Measurements from ENCODE around the gene PSMB8. TPM values are rescaled to one million over a fixed set of nuclear protein-coding genes. Genes with fewer than 3 reads are reported as not detected.
"Not testable (repeated sequence)": the region's sequence is repeated elsewhere in the genome, so short reads cannot be mapped to it uniquely, and the experiment has no call there.

The PSMB8 gene
- total RNA-seq, 2 experiments from 2014 or later: 370 to 371 TPM

DNA sequence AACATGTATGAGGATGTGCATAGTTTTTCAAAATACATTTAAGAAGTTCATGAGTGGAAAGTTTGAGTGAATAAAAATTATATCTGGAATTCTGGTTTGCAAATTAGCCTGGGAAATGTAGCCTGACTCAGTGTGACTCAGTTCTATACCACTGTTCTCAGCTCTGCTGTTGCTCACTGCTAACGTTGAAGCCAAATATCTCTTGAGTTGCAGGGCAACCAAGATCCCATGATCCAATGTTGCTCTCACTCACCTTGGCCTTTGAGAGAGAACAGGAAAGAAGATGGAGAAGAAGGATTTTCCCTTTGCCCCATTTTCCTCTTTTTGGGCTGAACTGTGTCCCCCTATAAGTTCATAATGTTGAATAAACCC, 39.0 kb upstream of the PSMB8 start:
- TF ChIP-seq, protein P1, sequence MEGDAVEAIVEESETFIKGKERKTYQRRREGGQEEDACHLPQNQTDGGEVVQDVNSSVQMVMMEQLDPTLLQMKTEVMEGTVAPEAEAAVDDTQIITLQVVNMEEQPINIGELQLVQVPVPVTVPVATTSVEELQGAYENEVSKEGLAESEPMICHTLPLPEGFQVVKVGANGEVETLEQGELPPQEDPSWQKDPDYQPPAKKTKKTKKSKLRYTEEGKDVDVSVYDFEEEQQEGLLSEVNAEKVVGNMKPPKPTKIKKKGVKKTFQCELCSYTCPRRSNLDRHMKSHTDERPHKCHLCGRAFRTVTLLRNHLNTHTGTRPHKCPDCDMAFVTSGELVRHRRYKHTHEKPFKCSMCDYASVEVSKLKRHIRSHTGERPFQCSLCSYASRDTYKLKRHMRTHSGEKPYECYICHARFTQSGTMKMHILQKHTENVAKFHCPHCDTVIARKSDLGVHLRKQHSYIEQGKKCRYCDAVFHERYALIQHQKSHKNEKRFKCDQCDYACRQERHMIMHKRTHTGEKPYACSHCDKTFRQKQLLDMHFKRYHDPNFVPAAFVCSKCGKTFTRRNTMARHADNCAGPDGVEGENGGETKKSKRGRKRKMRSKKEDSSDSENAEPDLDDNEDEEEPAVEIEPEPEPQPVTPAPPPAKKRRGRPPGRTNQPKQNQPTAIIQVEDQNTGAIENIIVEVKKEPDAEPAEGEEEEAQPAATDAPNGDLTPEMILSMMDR (IDR thresholded peaks at IDR 0.05): no peak
- ChIA-PET CTCF (interaction anchor here (0.6 to 7.0 kb wide), 8 partner anchors 14 to 215 kb away, joined by 3 to 50 read pairs (median 4); partner anchors contain the start of gene TAP2), POLR2A (interaction anchor here (0.9 to 1.0 kb wide), 3 partner anchors 44 to 89 kb away, joined by 4 to 5 read pairs (median 4); partner anchors contain the start of gene TAP2)
- Mint-ChIP-seq H3K4me1 (ENCODE audit: low read depth) (peaks cover 6% of the 10 kb centered on the region), H3K9me3 (no peaks in the 10 kb centered on the region), H3K27ac (no peak overlapping the region), H3K36me3 (ENCODE audit: low read depth) (no peaks in the 10 kb centered on the region), H3K4me3 (no peak overlapping the region), H3K27me3 (no peaks in the 10 kb centered on the region)
- intact Hi-C loops (cut with micrococcal nuclease): no loop called here
- DNase-seq (no peak), ATAC-seq (no peak)

DNA sequence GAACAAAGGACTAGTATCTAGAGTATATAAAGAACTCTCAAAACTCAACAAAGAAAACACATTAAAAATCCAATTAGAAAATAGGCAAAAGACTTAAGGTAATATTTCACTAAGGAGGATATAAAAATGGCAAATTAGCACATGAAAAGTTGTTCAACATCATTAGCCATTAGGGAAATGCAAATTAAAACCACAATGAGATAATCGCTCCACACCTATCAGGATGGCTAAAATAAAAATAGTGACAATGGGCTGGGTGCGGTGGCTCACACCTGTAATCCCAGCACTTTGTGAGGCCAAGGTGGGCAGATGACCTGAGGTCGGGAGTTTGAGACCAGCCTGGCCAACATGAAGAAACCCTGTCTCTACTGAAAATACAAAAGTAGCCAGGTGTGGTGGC, 37.1 kb upstream of the PSMB8 start:
- H3K4me1 Mint-ChIP-seq (ENCODE audit: low read depth); H3K9me3 Mint-ChIP-seq; H3K4me3 Mint-ChIP-seq; H3K27me3 Mint-ChIP-seq; H3K36me3 Mint-ChIP-seq (ENCODE audit: low read depth); DNase-seq; H3K27ac Mint-ChIP-seq; intact Hi-C loops (cut with micrococcal nuclease); ATAC-seq: not testable (repeated sequence)
- CTCF ChIA-PET: interaction anchor here (0.8 to 7.0 kb wide), 7 partner anchors 10 to 467 kb away, joined by 3 to 50 read pairs (median 8); partner anchors contain the start of gene TAP2
- POLR2A ChIA-PET: interaction anchor here (0.7 to 0.9 kb wide), 2 partner anchors 86 to 159 kb away, joined by 3 read pairs; no protein-coding TSS in a partner anchor

DNA sequence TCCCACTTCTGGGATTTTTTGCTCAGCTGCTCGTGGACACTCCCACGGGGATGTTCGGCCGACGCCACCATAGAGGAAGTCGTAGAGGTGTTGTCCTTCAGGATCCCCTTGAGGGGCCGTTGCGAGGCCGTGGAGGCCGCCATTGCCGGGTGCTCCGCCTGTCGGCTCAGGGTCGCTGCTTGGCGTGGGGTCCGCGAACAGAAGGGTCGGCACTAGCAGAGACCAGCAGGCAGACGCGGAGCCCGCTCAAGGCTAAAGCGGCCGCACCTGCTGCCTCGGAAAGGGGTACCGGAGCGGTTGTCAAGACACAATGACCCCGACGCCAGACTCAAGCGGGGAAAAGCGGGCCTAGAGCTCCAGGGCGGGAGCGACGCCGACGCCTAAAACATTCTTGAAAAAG, 35.8 kb upstream of the PSMB8 start:
- DNase-seq (no peak), ATAC-seq (no peak)
- CTCF ChIA-PET: interaction anchor here (0.8 to 7.0 kb wide), 7 partner anchors 9 to 466 kb away, joined by 3 to 50 read pairs (median 8); partner anchors contain the start of gene TAP2
- Mint-ChIP-seq H3K27ac (no peak overlapping the region), H3K4me3 (no peak overlapping the region), H3K4me1 (ENCODE audit: low read depth) (peaks cover 6% of the 10 kb centered on the region), H3K36me3 (ENCODE audit: low read depth) (no peaks in the 10 kb centered on the region), H3K9me3 (no peaks in the 10 kb centered on the region), H3K27me3 (no peaks in the 10 kb centered on the region)
- TF ChIP-seq, protein P1 (IDR thresholded peaks at IDR 0.05): no peak
- POLR2A ChIA-PET: interaction anchor here (0.6 kb wide), 1 partner anchor 18 kb away, joined by 3 read pairs; no protein-coding TSS in a partner anchor
- intact Hi-C loops (cut with micrococcal nuclease): no loop called here

DNA sequence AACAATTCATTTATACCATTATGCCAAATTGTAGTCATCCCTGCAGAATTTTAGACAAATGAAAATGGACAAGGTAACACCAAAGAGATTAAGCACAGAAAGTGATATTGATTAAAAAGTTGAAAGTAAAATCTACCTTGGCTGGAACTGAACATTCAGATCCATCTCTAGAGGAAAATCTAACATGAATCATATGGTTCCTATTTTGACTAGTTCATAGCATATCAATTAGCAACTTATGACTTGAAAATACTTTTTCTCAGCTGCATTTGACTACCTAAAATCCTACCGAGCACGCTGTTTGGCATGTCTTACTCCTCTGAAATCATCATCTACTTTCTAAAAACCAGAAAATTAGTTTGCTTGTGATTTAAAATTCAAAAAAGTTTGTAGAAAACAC, 32.8 kb upstream of the PSMB8 start:
- H3K9me3 Mint-ChIP-seq: no peaks in the 10 kb centered on the region
- POLR2A ChIA-PET: interaction anchor here (0.6 to 0.9 kb wide), 2 partner anchors 22 to 105 kb away, joined by 3 read pairs; no protein-coding TSS in a partner anchor
- ATAC-seq: no peak

DNA sequence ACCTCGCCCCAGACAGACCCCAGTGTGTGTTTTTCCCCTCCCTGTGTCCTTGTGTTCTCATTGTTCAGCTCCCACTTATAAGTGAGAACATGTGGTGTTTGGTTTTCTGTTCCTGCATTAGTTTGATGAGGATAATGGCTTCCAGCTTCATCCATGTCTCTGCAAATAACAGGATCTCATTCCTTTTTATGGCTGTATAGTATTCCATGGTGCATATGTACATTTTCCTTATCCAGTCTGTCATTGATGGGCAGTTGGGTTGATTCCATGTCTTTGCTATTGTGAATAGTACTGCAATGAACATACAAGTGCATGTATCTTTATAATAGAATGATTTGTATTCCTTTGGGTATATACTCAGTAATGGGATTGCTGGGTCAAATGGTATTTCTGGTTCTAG, 30.1 kb upstream of the PSMB8 start:
- H3K27me3 Mint-ChIP-seq; ATAC-seq; H3K27ac Mint-ChIP-seq; H3K9me3 Mint-ChIP-seq; intact Hi-C loops (cut with micrococcal nuclease); DNase-seq; H3K4me1 Mint-ChIP-seq (ENCODE audit: low read depth); POLR2A ChIA-PET; H3K36me3 Mint-ChIP-seq (ENCODE audit: low read depth); H3K4me3 Mint-ChIP-seq: not testable (repeated sequence)
- CTCF ChIA-PET: interaction anchor here (2.0 to 2.4 kb wide), 2 partner anchors 35 to 111 kb away, joined by 16 to 21 read pairs; partner anchors contain the start of gene TAP2

More for the DNA sequence above, 32.8 kb upstream of the PSMB8 start:
- Mint-ChIP-seq H3K27me3 (peaks cover 2% of the 10 kb centered on the region), H3K4me1 (ENCODE audit: low read depth) (no peaks in the 10 kb centered on the region), H3K36me3 (ENCODE audit: low read depth) (peaks cover 1% of the 10 kb centered on the region), H3K4me3 (no peak overlapping the region), H3K27ac (no peak overlapping the region)
- CTCF ChIA-PET: interaction anchor here (1.2 to 7.0 kb wide), 8 partner anchors 8 to 108 kb away, joined by 3 to 50 read pairs (median 11); partner anchors contain the start of genes HLA-DMA and TAP2
- intact Hi-C loops (cut with micrococcal nuclease): no loop called here
- TF ChIP-seq, protein P1 (IDR thresholded peaks at IDR 0.05): no peak
- no peak for DNase-seq

DNA sequence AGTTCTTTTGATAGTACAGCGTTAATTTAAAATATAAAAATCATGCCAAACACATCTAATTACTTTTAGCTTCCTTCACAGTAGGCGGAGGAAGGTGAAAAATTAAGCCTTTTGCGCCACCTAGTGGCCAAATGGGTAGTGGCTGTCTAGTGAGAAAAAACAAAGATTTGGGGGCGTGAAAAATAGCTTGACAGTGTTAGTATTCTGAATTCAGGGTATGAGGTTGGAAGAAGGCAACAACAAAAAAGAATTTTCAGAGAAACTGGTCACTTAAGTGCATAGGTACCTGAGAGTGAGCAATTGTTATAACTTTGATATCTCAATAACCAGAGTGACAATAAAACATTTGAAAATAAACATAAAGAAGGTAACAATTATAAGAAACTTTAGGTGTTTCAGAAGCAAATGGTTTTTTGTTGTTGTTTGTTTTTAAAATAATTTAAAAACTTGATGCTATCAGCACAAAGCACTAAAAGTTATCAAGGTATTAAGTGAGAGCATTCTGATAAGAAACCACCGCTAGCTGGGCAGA, 24.5 kb upstream of the PSMB8 start:
- Mint-ChIP-seq H3K4me1 (ENCODE audit: low read depth) (peaks cover 32% of the 10 kb centered on the region), H3K9me3 (no peaks in the 10 kb centered on the region), H3K36me3 (ENCODE audit: low read depth) (no peaks in the 10 kb centered on the region), H3K27ac (no peak overlapping the region), H3K27me3 (no peaks in the 10 kb centered on the region), H3K4me3 (no peak overlapping the region)
- intact Hi-C loops (cut with micrococcal nuclease): loop anchor here (1.0 to 5.0 kb wide), 2 partner anchors 30 to 41 kb away; partner anchors contain the start of gene TAP2
- ChIA-PET CTCF (interaction anchor here (0.7 to 7.1 kb wide), 65 partner anchors 9 to 563 kb away, joined by 3 to 291 read pairs (median 6); partner anchors contain the start of genes BRD2, HLA-DMA, PSMB8 and PSMB9), POLR2A (interaction anchor here (0.6 to 5.9 kb wide), 17 partner anchors 9 to 1913 kb away, joined by 3 to 79 read pairs (median 4); partner anchors contain the start of genes BRD2, PSMB8, PSMB9 and TAP1)
- DNase-seq: peak; percentile 95
- ATAC-seq: peak; percentile 78
- TF ChIP-seq, protein P1 (IDR thresholded peaks at IDR 0.05): peak; percentile 92
